Left hindlimb (tissue), 1 donor: ENCODE results near the gene DPEP1.
A peak's percentile ranks its signal among the peaks of the same experiment; 100 is the strongest.
"Not testable (repeated sequence)": the region's sequence is repeated elsewhere in the genome, so short reads cannot be mapped to it uniquely, and the experiment has no call there.

Source experiments
- DNase-seq: peaks from one replicate; pipeline ENCODE4 v3.0.0-alpha.2; 2018

DPEP1 gene

DNA sequence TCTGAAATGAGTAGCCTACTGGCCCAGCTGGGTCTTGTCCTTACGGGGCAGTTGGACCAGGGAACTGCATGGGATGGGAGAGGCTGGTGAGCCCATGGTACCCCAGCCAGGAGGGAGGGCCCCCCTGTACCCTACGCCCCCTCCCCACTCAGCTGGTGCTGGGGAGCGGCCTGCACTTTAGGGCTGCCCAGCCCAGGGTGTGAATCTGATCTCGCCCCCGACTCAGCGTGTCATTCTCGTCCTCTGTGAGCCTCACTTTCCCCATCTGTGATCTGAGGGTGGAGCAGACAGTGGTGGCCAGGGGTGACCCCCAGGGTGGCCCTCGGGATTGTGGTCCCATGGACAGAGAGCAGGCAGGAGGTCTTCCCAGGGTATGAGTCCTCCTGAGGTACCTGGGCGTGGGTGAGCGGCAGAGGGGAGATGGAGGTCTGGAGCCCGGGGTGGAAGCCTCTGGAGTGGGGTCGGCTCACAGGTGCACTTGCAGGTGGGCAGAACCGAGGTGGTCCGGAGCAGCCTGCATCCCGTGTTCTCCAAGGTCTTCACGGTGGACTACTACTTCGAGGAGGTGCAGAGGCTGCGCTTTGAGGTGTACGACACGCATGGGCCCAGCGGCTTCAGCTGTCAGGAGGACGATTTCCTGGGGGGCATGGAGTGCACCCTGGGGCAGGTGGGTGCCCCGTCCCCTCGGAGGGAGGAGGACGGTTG lies 36.2 kb upstream of the DPEP1 start:
- no peak for DNase-seq

DNA sequence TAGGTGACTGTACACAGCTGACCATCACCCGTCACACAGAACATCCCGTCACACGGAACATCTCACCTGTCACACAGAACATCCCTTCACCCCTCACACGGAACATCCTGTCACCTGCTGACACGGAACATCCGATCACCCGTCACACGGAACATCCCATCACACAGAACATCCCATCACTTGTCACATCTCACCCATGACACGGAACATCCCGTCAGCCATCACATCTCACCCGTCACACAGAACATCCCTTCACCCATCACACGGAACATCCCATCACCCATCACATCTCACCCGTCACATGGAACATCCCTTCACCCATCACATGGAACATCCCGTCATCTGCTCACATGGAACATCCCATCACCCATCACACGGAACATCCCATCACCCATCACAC lies 34.1 kb upstream of the DPEP1 start:
- DNase-seq, result no peak

DNA sequence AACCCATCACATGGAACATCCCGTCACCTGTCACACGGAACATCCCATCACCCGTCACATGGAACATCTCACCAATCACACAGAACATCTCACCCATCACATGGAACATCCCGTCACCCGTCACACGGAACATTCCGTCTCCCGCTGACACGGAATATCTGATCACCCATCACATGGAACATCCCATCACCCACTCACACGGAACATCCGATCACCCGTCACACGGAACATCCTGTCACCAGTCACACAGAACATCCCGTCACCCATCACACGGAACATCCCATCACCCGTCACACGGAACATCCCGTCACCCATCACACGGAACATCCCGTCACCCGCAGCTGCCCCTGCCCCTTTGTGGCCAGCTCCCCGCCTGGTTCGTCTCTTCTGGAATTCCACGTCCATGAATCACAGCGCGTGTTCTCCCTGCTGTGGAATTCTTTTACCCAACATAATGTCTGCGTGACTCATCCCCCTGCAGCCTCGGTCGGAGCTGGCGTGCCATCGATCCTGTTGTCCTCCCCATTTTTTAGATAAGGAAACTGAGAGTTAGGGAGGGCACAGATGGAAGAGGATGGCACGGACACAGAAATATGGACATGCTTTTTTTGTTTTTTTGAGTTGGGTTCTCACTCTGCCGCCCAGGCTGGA lies 32.3 kb upstream of the DPEP1 start:
- DNase-seq, result no peak

DNA sequence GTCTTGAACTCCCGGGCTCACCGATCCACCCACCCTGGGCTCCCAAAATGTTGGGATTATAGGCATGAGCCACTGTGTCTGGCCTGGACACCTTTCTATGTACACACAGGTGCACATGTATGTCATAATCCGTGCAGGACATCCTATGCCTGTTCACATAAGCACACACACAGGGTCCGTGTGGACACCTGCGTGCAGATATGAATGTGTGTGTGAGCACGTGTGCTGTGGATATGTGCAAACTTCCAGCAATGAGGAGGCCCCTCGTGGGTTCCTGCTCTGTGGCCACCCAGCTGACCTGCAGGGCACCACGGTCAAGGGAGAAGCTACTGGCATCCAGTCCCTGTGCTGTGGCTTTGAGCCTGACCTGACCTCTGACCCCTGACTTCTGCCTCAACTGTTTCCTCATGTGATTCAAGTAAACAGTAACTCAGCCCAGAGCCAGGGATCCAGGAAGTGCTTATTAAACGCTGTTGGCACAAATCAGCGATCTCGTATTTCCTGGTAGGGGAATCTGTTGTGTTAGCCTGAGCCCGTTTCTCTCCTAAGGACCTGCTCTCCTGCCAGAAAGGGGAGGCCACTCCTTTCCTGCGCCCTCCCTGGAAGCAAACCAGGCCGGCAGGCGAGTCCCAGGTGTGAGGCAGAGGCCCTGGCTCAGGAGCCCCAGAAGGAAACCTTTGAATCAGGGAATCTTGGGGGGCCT lies 31.4 kb upstream of the DPEP1 start:
- DNase-seq, result no peak

DNA sequence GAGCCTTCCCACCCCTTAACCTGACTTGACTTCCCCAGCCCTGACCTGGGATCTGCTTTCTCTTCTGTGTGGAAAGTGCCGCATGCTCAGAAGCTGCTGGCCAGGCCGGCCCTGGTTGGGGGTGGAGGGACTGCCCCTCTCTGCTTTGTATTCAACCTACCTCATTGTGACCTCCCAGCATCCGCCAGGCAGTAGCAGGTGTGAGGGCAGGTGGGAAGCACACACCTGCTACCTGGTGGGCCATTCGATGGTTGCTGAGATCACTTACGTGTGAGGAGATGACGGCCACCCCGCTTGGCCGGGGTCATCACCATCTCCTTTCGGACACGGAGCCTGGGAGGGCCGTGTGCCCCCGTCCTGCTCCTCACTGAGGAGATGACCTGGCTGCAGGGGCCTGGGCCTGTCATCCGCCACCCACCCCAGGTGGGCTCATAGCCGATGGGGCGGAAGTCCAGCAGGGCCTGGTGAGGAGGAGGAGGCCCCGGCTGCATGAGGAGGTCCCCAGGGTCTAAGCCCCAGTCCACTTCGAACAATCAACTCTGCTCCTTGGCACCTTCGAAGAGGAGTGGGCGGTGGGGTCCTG lies 30.7 kb upstream of the DPEP1 start:
- no peak for DNase-seq

DNA sequence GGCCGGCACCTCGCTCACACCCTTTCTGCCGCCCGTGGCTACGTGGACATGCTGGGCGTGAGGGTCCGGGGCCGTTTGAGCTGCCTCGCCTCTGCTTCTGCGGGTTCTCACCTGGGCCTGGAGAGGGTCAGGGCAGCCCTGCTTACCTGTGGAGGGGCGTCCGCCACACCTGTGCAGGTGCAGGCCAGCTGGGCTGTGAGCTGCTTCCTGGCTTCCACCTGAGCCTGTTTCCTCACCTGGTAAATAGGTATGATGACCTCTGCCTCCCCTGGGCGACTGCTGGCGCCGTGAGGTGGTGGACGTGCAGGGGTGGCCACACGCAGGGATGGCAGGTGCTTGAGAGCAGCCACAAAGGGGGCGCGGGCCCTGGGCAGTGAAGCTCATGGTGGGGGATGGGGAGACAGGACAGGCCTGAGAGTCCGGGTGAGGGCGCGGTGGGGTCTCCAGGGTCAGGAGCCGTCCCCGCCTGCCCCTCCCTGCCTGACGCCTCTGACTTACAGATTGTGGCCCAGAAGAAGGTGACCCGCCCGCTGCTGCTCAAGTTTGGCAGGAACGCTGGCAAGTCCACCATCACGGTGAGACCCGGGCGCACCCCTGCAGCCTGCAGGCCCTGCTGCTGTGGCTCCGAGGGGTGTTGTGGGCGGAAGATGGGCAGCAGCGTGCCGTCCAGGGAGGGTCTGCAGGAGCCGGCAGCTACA lies 30.1 kb upstream of the DPEP1 start:
- no peak for DNase-seq

DNA sequence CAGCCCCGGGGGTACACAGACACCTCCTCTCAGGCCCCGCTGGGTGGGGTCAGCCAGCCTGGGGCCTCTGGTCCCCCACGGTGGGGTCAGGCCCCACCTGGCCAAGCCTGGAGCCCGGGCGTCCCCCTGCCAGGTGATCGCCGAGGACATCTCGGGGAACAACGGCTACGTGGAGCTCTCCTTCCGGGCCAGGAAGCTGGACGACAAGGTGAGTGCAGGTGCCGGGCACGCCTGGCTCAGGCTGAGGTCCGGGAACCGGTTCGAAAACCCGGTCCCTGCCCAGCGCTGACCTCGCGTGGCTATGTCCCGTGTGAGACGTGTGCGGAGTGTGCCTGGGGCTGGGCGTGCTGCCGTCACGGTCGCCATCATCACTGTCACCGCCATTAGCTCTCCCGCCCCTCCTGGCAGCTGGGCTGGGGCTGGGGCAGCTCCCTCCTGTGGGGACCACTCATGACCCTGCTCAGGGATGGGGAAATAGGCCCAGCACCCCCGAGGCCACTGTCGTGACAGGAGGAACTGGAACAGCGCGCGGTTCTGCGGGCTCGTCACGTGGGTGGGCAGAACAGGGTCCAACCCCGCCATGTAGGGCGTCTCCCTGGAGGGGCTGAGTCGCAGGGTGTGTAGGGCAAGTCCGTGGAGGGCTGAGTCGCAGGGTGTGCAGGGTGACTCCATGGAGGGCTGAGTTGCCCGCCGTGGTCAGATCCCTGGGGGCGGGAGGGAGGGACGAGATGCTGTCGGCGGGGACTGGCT lies 29.4 kb upstream of the DPEP1 start:
- DNase-seq, result no peak

DNA sequence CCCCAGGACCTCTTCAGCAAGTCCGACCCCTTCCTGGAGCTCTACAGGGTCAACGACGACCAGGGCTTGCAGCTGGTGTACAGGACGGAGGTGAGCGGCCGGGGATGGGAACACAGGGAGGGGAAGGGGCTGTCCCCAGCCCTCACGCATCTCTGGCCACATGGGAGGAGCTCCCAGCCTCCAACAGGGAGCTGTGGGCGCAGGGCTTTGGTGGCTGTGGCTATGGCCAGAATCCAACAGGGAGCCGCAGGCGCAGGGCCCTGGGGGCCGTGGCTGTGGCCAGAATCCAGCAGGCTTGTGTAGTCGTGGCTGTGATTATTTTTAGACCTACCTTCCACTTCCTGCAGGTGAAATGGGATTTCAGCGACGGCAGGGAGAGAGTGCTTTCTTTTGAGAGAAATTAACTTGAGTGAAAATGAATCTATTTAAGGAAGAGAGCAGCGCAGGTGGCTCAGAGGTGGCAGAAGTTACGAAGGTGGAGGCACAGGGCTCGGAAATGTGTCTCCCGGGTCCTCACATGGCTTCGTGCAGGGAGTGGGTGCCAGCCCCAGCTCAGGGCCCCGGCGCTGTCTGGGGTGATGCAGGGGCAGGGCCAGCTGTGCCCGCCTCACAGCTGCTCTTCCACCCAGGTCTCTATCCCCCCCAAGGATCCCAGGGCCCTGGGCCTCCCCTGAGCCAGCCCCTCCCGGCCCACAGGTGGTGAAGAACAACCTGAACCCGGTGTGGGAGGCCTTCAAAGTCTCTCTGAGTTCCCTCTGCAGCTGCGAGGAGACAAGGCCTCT lies 28.5 kb upstream of the DPEP1 start:
- DNase-seq, result no peak

DNA sequence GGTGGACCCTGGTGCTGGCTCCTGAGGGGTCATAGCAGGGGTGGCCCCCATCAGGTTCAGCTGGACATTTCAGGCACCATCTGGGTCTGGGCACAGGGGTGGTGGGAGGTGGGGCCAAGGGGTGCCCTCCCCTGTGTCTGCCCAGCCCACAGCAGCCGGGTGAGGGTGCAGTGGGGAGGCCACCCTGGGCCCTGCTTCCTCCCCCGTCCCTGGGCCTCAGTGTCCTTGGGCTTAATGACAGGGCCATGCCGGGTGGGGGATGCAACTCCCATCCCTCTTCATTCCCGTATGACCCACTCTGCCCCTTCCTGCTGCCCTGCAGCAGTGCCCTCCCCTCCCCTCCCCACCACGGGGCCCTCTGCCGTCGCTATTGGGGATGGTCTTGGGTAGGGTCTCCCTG lies 27.2 kb upstream of the DPEP1 start:
- DNase-seq, result no peak

DNA sequence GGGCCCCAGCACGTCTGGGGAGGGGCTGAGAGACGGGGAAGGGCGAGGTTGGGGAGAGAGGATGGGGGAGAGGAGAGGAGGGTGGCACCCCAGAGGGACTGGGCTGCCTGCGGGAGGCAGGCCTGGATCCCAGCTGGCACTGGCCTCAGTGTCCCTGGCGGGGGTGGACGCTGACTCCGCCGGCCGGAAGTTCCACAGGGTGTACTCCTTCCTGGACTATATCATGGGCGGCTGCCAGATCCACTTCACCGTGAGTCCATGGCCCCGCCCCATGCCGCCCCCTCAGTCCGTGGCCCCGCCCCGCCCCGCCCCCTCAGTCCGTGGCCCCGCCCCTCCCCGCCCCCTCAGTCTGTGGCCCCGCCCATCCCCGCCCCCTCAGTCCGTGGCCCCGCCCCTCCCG lies 26.6 kb upstream of the DPEP1 start:
- DNase-seq, result no peak

DNA sequence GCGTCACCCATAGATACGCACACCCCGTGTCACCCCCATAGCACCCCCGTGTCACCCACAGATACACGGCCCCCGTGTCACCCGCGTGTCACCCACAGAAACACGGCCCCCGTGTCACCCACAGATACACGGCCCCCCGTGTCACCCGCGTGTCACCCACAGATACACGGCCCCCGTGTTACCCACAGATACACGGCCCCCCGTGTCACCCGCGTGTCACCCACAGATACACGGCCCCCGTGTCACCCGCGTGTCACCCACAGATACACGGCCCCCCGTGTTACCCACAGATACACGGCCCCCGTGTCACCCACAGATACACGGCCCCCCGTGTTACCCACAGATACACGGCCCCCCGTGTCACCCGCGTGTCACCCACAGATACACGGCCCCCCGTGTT lies 25.8 kb upstream of the DPEP1 start:
- DNase-seq, result not testable (repeated sequence)

DNA sequence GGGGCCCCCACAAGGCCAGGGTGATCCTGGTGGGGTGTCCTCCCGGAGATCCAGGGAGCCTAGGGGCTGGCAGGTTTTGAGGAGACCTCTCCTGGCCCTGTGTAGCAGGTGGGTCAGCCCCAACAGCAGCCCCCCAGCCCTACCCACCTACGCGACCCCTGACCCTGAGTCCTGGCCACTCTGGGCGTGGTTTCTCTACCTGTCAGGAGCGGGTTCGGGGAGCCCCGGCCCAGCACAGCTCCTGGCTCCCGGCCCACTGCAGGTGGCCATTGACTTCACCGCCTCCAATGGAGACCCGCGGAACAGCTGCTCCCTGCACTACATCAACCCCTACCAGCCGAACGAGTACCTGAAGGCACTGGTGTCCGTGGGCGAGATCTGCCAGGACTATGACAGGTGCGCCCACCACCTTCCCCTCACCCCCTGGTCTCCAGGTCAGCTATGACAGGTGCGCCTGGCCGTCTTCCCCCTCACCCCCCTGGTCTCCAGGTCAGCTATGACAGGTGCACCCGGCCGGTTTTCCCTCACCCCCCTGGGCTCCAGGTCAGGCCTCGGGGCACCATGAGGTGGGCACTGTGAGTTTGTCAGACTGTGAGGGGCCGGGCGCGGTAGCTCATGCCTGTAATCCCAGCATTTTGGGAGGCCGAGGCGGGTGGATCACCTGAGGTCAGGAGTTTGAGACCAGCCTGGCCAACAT lies 24.9 kb upstream of the DPEP1 start:
- no peak for DNase-seq

DNA sequence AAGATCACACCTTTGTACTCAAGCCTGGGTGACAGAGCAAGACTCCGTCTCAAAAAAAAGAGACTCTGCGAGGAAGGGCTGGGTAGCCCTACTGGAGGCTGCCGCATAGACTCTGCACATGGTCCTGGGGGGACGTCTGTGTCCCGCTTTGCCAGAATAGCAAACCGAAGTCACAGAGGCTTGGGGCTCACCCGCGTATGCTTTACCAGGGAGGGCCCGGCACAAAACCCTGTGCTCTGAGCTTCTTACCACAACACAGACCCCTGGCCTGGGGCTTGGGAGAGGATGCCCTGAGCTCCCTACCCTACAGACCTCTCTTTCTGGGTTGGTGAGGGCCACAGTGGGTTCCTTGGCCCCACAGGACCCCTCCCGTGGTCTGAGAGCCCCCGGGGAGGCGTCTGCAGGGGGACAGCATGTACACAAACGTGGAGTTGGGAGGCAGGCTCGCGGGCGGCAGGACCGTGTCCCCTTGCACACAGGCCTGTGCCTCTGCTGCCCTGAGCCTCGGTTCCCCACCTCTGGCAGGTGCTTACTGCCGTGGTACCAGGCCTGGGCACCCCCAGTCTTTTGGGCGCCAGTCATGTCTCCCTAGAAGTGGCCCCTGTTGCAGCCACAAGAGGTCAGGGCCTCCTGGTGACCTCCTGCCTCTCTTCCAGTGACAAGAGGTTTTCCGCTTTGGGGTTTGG lies 24.1 kb upstream of the DPEP1 start:
- no peak for DNase-seq

DNA sequence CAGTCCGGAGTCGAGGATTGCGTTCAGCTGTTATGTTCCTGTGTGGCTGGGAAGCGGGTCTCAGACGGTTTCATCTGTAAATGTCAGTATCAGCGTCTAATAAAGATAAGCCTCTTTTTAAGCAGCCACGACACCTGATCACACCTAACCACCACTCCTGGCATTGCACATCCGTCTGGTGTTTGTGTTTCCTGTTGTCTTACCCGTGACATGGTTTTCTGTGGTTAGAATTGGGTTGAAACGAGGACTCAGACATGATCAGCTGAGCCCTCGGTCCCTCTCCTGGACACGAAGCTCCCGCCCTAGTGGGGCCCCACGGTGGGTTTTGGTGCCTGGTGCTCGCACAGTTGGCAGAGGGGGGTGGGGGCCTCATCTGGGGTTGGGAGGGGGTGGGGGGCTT lies 19.6 kb upstream of the DPEP1 start:
- no peak for DNase-seq

DNA sequence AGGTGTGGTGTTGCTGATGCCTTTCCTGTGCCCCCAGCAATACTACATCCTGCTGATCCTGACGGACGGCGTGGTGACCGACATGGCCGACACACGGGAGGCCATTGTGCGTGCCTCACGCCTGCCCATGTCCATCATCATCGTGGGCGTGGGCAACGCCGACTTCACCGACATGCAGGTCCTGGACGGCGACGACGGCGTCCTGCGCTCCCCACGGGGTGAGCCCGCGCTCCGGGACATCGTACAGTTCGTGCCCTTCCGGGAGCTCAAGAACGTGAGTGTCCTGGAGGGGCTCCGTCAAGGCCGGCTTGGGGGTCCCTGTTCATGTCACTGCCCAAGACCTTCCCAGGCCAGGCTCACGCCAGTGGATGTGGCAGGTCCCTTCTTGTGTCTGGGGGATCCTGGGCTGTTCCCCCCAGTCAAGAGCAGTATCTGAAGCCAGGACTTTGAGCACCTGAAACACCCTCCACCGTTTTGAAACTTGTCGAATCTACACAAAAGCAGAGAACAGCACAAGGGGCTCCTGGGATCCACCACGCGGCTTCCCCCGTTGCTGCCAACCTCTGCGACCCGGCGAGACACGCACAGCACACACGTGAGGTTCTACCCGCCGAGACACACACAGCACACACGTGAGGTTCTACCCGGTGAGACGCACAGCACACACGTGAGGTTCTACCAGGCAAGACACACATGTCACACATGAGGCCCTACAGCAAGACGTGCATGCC lies 17.9 kb upstream of the DPEP1 start:
- no peak for DNase-seq

DNA sequence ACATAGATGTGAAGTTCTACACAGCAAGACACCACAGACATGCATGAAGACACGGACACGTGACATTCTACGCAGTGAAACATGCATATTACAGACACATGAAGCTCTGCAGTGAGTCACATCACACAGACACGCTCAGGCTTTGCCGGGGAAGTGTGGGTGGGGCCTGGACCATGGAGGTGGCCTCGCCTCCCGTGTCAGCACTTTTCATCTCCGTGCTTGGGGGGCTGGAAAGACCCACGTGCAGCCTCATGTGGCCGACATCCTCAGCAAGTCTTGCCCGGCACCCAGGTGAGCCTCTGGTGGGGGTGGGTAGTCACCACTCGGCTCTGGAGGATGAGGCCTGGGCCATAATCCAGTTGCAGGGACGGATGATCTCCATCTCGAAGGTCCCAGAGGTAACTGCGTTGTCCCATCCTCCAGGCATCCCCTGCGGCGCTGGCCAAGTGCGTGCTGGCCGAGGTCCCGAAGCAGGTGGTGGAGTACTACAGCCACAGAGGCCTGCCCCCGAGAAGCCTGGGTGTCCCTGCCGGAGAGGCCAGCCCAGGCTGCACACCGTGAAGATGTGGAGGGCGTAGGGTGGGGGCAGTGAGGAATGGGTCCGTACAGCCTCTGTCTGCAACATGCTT lies 17.3 kb upstream of the DPEP1 start:
- peak; percentile 9 for DNase-seq

DNA sequence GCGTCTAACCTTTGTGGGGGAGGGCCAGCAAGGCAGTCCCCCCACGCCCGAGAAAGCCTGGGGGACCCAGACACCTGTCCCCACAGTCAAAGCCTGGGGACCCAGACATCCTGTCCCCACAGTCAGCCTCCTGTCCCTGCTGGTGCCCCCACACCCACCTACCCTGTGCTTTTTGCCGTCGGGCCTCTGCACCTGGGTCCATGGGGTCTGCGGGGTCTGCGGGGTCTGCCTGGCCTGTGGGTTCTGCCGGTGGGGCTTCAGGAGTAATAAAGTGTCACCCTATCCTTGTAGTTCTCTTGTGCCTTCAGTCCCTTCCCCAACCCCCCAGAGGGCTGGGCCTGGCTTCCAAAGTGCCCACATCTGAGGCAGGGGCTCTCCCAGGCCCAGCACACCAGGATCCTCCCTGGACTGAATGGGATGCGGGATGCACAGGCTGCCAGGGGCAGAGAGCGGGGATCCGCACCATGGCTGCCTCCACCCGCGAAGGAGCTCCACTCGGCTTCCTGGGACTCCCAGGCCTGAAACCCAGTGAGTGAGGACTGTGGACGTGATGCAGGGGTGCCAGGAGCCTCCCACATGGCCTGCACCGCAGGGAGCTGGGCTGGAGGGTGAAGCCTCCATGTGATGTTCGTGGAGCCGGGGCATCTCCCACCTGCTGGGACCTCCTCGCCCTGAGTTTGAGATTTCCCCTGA lies 16.3 kb upstream of the DPEP1 start:
- DNase-seq, result no peak

DNA sequence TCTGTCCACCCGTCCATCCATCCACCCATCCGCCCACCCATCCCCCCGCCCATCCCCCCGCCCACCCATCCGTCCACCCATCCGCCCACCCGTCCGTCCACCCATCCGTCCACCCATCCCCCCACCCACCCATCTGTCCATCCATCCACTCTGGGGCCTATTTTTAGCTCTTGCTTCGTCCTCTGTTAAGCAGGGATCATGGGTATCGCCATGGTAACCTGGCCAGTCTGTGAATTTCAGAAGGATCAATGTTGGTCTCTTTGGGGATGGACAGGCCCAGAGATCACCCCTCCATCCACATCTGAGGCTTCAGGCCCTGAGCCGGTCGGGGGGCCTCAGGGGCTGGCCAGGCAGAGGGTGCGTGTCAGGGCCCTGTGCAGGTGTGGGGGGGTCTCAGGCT lies 15.2 kb upstream of the DPEP1 start:
- DNase-seq, result no peak

DNA sequence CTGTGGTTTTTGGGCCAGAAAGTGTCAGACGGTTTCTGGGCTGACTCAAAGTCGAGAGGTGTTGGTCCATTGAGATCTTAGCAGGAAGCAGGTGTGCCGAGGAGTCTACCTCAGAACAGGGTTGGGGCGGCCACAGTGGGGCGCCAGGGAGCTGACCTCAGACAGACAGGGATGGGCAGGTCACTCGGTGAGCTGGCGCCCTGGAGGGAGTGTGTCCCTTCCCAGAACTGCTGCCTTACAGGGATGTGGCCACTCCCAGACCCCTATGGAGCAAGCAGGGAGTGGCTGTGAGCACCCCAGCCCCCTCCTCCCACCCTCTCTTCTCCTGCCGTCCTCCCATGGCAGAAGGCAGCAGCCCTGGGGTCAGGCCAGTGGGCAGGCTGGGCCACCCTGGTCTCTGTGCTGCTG lies 14.0 kb upstream of the DPEP1 start:
- DNase-seq, result no peak
